ENCODE data around the gene MED14.

DNA sequence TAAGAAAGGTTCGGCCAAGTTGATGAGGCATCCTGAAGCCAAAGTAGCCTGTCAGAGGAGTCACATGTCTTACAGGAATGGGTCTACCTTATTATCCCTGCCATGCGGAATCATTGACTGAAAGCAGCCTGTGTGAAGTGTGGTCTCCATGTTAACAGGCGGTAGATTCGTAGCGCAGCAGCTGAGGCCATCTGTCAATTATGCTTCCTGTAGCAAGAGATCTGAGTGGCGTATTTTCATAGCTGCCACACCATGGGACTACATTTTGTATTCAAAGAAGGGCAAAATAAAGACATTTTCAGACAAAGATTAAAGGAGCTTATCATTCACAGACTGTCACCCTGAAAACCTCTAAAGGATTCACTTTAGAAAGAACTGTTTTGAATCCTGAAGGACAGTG, 11.2 kb upstream of the MED14 start:
- no peak for TF ChIP-seq USF1 (IDR thresholded peaks at IDR 0.05)
- TF ChIP-seq, protein P1, sequence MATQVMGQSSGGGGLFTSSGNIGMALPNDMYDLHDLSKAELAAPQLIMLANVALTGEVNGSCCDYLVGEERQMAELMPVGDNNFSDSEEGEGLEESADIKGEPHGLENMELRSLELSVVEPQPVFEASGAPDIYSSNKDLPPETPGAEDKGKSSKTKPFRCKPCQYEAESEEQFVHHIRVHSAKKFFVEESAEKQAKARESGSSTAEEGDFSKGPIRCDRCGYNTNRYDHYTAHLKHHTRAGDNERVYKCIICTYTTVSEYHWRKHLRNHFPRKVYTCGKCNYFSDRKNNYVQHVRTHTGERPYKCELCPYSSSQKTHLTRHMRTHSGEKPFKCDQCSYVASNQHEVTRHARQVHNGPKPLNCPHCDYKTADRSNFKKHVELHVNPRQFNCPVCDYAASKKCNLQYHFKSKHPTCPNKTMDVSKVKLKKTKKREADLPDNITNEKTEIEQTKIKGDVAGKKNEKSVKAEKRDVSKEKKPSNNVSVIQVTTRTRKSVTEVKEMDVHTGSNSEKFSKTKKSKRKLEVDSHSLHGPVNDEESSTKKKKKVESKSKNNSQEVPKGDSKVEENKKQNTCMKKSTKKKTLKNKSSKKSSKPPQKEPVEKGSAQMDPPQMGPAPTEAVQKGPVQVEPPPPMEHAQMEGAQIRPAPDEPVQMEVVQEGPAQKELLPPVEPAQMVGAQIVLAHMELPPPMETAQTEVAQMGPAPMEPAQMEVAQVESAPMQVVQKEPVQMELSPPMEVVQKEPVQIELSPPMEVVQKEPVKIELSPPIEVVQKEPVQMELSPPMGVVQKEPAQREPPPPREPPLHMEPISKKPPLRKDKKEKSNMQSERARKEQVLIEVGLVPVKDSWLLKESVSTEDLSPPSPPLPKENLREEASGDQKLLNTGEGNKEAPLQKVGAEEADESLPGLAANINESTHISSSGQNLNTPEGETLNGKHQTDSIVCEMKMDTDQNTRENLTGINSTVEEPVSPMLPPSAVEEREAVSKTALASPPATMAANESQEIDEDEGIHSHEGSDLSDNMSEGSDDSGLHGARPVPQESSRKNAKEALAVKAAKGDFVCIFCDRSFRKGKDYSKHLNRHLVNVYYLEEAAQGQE (IDR thresholded peaks at IDR 0.05; ENCODE audit: low read depth) = no peak
